IPS-11a (cell line): Measurements from ENCODE around the gene PDGFC.
A peak's percentile ranks its signal among the peaks of the same experiment; 100 is the strongest.

Experiments used
- H3K4me3 ChIP-seq: one replicate; pipeline ENCODE4 v1.5.1; 2013; ENCODE audit warnings: low read depth, low read length, control low read depth

PDGFC gene

GRCh38 chr4:156975686-156976085 is 4.1 kb upstream of the PDGFC start:
- no peak overlapping the region for H3K4me3 ChIP-seq

DNA sequence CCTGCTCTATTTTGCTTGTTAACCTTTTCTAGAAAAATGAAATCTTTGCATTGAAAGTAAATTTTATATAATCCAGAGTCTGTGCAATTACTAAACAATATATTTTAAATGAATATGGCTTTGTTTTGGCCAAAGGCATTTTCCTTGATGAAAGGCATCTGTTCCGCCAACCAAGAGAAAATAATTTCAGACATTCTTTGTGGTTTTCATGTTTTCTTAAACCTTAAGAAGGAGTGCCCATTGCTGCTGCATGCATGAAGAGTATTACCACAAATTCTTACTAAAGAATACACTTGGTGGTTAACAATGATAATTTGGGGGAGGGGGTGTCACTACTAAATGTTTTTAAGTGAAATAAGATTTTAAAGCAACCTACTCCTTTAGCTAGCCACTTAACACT is 2.7 kb upstream of the PDGFC start:
- H3K4me3 ChIP-seq, result no peak overlapping the region

DNA sequence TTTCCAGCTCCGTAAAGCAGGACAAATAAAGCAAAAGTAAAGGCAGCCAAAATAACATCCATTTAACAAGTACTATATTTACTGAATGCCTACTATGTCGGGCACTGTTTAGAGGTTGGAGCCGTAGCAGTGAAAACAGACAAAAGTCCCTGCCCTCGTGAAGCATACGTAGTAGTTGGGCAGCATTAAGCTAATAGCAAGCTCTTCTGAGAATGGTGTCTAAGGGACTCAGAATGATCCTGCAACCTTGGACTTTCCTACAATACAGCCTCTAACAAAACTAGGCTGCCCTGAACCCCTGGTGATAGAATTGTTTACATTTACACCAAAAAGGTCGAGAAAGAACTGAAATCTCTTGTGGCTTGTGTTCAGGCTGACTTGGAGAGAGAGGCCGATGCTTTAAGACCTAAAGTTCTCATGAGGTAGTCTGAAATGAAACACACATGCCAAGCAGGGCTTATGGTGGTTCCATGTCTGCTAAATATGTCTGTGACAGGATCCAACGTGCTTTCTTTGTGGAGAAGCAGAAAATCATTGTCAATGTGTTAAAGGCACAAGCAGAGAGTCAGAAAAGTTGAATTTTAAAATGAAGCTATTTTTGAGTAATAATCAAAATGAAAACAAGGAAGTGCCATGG is 898 bp upstream of the PDGFC start:
- H3K4me3 ChIP-seq, result peak overlapping the region; percentile 54

DNA sequence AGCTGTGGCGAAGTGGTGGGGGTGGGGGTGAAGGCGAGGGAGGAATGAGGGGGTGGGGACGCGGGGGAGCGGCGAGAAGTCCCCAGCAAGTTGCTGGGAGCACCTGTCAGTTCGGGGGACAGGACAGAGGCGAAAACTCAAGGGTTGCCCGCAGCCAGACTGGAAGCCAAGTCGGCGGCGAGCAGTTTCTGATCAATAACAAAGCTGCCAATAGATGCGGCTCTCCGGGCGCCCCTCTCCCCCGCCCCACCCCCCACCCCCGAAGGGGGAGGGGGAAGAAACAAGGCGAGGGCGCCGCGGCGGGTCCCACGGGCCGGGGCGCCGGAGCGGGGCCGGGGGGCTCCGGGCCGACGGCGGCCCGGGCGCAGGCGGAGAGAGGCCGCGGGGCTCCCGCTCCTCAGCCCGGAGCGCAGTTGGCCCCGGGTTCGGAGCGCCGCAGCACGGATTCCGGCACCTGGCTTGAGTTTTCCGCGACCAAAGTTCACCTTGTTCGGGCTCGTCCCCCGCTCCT is 379 bp downstream of the PDGFC start:
- peak overlapping the region; percentile 58 for H3K4me3 ChIP-seq

DNA sequence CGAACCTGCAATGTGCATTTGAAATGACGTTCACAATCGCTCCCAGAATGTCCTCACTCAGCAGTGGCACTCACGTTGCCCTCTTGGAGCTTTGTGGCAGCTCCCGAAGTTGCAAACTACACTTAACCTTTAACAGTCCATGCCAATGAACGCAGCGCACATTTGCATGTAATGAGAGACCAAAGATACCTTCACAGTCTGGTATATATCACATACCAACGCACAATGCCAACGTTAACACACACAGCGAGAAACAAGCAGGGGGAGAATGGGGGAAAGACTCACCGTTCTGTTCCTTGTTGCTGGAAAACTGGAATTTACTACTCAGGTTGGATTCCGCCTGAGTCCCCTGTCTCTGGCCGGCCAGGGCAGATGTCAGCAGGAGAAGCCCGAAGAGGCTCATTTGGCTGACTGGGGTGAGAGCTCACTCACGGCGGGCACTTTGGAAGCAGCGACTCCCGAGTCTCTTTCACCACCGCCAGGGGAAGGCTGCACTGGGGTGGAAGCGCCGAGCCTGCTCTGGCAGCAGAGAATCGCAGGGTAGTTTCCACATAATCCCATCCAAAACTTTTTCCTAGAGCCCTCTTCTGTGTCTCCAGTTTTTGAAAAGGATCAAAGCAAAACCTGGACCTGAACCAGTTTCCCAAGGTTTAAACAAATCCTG is 966 bp downstream of the PDGFC start:
- peak overlapping the region; percentile 58 for H3K4me3 ChIP-seq

DNA sequence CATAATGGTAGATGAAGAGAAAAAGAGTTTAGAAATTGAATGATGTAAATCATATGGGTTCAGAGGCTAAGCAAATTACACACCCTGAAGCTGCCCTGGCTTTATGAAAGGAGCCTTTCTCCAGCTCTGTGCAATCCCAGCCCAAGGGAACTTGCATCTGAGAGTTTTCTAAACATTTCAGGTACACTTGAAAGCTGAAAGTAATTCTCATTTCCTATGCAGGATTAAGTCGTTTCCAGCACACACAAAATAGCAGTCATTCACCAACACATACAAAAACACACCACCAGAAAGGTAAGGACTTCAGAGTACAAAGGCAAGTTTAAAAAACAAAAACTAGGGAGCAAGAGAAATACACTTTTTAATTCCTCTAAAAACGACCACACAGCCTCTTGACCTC is 1.7 kb downstream of the PDGFC start:
- peak overlapping the region; percentile 58 for H3K4me3 ChIP-seq

DNA sequence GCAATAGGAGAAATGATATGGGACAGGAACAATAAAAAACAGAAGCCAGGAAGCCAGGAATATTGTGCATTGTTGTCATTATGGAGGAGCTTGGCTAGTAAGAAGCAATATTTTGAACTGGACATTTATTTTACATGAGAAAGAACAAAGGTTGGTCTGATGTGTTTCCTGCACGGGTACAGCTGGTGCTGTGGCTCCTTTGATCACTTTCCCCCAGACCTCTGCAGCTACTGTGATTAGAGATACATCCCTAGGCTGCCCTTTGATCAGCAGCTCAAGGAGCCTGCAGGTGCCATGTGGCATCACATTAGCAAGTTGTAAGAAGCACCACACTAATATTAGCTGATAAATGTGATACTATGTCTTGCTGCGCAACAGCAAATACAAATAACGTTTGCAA is 2.5 kb downstream of the PDGFC start:
- H3K4me3 ChIP-seq, result no peak overlapping the region

- no peak overlapping the region for H3K4me3 ChIP-seq
These were observed 3.1 kb downstream of the PDGFC start for GRCh38 chr4:156968479-156968984.

DNA sequence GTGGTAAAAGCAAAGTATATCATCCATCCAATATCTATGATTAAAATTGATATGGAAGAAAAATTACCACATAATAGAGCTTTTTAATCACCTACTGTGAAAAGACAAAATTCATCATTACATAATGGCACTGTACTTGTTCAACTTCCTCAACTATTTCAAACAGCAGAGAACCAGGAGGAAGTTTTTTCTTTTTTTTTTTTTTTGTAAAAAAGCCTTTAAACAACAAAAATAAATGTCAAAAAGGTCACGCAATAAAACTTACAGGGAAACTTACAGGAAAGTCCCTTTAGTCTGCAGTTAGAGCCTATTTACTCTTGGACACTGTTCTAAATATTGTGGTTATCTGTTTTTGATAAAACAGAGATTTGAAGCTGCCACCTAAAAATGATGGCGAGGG is 4.8 kb downstream of the PDGFC start:
- H3K4me3 ChIP-seq, result no peak overlapping the region

GRCh38 chr4:156963419-156963818 is 8.2 kb downstream of the PDGFC start:
- no peak overlapping the region for H3K4me3 ChIP-seq

- no peak overlapping the region for H3K4me3 ChIP-seq
These were observed 9.0 kb downstream of the PDGFC start for GRCh38 chr4:156962528-156962974.

DNA sequence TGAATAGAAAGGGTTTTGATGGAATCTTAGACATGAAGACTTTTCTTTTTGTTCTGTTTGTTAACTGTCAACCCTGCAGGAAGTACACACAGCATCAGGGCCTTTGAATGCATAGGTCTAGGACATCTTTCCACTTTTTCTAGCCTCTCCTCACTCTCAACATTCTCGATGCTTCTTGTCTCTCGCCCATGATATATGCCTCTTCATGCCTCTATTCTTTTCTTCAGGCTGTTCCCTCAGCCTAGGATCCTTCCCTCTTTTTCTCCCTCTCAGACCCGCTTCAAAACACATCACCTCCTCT is 9.6 kb downstream of the PDGFC start:
- no peak overlapping the region for H3K4me3 ChIP-seq

GRCh38 chr4:156961196-156962057 is 10.2 kb downstream of the PDGFC start:
- no peak overlapping the region for H3K4me3 ChIP-seq

- no peak overlapping the region for H3K4me3 ChIP-seq
These were observed 12.3 kb downstream of the PDGFC start for GRCh38 chr4:156959298-156959702.

- no peak overlapping the region for H3K4me3 ChIP-seq
These were observed 13.1 kb downstream of the PDGFC start for GRCh38 chr4:156958276-156959074.

DNA sequence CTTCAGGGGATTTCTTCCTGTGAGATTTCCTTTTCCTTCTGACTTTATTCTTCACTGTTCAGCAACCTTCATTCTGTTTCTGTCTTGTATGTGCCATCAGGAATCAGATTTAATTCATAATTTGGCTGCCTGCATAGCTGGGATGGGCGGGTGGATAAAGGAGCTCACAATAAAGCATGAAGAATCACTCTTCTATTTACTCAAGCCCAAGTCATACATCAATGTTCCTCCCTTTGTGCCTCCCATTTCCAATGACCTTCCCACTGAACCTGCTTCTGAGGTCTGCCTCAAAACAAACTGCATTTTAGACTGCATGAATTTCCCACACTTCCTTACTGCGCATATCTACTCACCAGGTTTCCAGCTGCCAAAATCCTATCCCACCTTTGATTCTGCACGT is 14.0 kb downstream of the PDGFC start:
- no peak overlapping the region for H3K4me3 ChIP-seq

DNA sequence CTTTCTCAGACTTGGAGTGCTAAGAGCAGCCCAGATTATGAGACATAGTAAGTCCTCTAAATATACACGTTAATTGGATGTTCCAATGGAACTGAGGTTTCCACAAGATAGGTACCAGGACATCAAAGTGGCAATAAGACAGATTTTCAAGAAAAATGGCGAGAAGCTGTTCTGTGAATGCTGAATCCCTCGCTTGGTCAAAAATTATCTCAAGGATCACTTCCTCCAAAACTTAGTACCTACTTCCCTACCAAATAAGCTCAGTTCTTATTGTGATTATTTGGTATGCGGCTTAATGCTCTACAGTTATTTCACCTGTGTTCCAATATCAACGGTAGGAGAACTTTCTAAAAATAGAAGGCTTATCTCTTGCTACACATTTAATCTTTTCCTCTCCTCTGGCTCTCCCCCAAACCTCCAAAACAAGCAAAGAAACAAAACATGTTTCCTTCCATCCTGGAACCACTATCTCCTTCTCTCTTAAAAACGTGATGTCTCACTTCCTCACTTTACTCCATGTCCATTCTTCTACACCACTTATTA is 14.7 kb downstream of the PDGFC start:
- H3K4me3 ChIP-seq, result no peak overlapping the region

- H3K4me3 ChIP-seq, result no peak overlapping the region
These were observed 15.2 kb downstream of the PDGFC start for GRCh38 chr4:156956359-156956758.

GRCh38 chr4:156954587-156954986 is 17.0 kb downstream of the PDGFC start:
- H3K4me3 ChIP-seq, result no peak overlapping the region

DNA sequence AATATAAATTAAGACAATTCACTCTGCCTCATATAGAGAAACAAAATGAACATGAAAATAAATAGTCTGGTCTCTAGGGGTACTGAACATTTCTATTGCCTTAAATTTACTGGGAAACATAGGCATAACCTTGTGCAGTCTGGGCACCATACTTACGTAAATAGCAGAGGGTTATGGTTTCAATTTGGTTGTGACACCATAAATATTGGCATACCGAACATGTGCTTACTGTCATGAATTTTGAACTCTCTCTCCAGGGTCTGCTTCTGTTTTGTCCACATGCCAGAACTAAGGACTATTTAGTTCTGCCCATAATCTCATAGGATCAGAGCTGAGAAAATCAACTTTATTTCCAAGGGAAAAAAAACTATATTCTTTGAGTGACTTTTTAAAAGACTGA is 17.6 kb downstream of the PDGFC start:
- no peak overlapping the region for H3K4me3 ChIP-seq

GRCh38 chr4:156953001-156953400 is 18.6 kb downstream of the PDGFC start:
- H3K4me3 ChIP-seq, result no peak overlapping the region
